ENCODE data around the gene SCAMP5. TPM values are rescaled to one million over a fixed set of nuclear protein-coding genes. Genes with fewer than 3 reads are reported as not detected.

Gene SCAMP5
- total RNA-seq, 1 donor from 2014 or later = 1.3 TPM

DNA sequence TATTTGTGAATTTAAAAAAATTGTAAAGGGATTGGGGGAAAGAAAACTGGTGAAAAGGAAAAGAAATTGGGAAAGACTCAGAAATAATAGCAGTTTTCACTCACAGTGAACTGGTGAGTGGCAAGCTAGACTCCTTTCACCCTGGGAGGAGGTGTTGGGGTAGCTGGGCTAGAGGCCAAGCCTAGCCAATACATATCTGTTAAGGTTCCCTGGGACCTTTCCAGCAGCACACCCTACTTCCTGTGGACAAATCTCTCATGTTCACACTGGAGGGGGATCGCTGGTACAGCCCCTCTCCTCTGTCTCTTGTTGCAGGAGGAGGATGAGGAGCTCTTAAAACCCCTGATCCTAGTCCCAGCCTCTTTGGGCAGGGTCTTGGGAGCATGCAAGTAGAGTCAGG, 35.1 kb upstream of the SCAMP5 start:
- Mint-ChIP-seq H3K4me1 (peaks cover 26% of the 10 kb centered on the region), H3K27ac (no peak overlapping the region), H3K9me3 (no peaks in the 10 kb centered on the region), H3K4me3 (no peak overlapping the region), H3K36me3 (ENCODE audit: low read depth) (peaks cover 2% of the 10 kb centered on the region), H3K27me3 (peaks cover 41% of the 10 kb centered on the region)
- intact Hi-C loops (cut with micrococcal nuclease) = loop anchor here (2.0 kb wide), 1 partner anchor 35 kb away; the partner anchor contains the start of gene SCAMP5
- no peak for DNase-seq

DNA sequence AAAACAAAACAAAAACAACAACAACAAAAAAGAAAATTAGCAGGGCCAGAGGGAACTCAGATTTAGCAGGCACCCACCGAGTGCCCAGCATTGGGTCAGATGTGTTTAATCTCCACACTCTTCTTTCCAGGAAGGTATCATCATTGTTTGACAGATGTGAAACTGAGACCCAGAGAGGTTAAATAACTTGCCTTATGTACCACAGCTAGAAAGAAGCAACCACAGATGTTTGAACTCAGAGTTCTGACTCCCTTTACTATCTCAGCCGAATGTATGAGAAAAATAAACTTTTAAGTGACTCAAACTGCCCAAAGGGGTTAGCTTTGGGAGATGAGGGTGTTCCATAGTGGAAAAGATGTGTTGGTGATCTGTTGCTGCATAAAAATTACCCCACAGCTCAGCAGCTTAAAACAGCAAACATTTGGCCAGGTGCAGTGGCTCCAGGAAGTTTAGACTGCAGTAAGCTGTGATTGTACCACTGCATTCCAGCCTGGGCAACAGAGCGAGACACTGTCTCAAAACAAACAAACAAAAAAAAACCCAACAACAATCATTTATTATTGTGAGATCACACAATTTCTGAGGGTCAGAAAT, 34.3 kb upstream of the SCAMP5 start:
- Mint-ChIP-seq H3K27ac (peak overlapping the region; percentile 82), H3K9me3 (no peaks in the 10 kb centered on the region), H3K4me3 (peak overlapping the region; percentile 16), H3K27me3 (peaks cover 43% of the 10 kb centered on the region), H3K36me3 (ENCODE audit: low read depth) (no peaks in the 10 kb centered on the region), H3K4me1 (peaks cover 24% of the 10 kb centered on the region)
- DNase-seq = no peak
- intact Hi-C loops (cut with micrococcal nuclease) = loop anchor here (1.0 to 2.0 kb wide), 2 partner anchors 23 to 34 kb away; partner anchors contain the start of gene SCAMP5

DNA sequence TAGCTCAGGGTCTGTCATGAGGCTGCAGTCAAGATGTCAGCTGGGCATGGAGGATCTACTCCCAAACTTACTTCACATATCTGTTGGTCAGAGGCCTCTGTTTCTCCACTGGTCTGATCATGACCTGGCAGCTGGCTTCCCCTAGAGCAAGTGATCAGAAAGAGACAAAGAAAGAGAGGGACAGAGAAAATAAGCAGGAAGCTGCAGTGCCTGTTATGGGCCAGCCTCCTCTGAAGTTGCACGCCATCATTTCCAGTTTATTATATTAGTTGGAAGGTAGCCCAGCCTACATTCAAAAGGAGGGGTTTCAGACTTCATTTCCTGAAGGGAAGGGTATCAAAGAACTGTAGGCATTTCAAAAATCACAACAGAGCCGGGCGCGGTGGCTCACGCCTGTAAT, 33.7 kb upstream of the SCAMP5 start:
- intact Hi-C loops (cut with micrococcal nuclease) = loop anchor here (1.0 to 2.0 kb wide), 2 partner anchors 23 to 33 kb away; partner anchors contain the start of gene SCAMP5
- Mint-ChIP-seq H3K9me3 (no peaks in the 10 kb centered on the region), H3K4me3 (no peak overlapping the region), H3K36me3 (ENCODE audit: low read depth) (no peaks in the 10 kb centered on the region), H3K4me1 (peaks cover 24% of the 10 kb centered on the region), H3K27ac (peak overlapping the region; percentile 82), H3K27me3 (peaks cover 43% of the 10 kb centered on the region)
- no peak for DNase-seq

DNA sequence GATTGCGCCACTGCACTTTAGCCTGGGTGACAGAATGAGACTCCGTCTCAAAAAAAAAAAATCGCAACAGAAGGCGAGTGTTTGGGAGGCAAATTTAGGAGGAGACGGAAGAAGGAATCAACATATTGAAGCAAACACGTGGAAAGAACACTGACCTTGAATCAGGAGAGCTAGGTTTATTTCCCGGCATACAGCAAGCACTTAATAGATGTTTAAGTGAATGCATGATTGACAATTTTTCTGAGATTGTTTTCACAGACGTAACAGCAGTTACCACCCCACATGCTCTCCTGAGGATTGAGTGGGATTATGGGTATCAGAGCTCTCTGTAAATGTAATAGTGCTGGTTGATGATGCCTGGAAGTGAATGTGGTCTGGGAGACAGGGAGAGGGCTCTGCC, 33.1 kb upstream of the SCAMP5 start:
- peaks cover 43% of the 10 kb centered on the region for H3K27me3 Mint-ChIP-seq

DNA sequence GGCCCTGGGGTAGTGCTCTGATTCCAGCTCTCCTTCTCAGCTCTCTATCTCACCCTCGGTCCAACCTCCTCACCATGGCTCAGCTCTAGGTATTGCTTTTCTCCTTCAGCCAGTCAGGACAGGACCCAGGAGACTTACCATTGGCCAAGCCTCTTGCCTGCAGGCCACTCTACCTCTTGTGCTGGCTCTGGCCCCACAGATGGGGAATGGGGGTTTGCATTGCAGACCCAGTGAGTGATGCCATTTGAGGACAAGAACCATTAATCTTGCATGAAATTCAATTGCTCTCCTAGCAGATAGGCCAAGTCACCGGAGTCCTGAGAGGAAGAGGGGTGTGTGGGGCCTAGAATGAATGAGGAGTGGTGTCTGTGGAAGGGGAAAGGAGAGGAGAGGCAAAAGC, 32.7 kb upstream of the SCAMP5 start:
- Mint-ChIP-seq H3K9me3 (no peaks in the 10 kb centered on the region), H3K36me3 (ENCODE audit: low read depth) (no peaks in the 10 kb centered on the region), H3K27me3 (peaks cover 39% of the 10 kb centered on the region), H3K4me3 (no peak overlapping the region), H3K27ac (no peak overlapping the region), H3K4me1 (peaks cover 24% of the 10 kb centered on the region)
- intact Hi-C loops (cut with micrococcal nuclease) = no loop called here
- DNase-seq = no peak

More for the DNA sequence above, 33.1 kb upstream of the SCAMP5 start:
- no peak for DNase-seq
- no peaks in the 10 kb centered on the region for H3K36me3 Mint-ChIP-seq (ENCODE audit: low read depth)
- H3K9me3 Mint-ChIP-seq = no peaks in the 10 kb centered on the region
- intact Hi-C loops (cut with micrococcal nuclease) = no loop called here
- H3K4me3 Mint-ChIP-seq = no peak overlapping the region
- peaks cover 24% of the 10 kb centered on the region for H3K4me1 Mint-ChIP-seq
- H3K27ac Mint-ChIP-seq = no peak overlapping the region

DNA sequence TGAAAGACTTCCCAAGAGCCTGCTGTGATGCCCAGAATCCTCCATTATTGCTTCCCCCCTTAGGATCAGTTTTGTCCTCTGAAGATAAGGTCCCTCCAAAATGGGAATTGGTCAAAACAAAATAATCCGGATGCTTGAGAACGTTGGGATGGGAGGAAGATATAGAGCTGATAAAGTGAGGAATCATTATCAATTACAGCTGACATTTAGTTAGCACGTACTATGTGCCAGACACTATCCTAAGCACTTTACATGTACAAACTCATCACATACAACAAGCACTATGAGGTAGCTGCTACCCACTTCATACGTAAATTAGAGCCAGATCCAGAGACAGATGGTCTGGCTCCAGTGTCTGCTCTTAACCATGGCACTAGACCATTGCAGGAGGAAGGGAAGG, 32.1 kb upstream of the SCAMP5 start:
- H3K27ac Mint-ChIP-seq = no peak overlapping the region
- H3K4me1 Mint-ChIP-seq = peaks cover 20% of the 10 kb centered on the region
- intact Hi-C loops (cut with micrococcal nuclease) = no loop called here
- no peaks in the 10 kb centered on the region for H3K9me3 Mint-ChIP-seq
- no peak for DNase-seq
- H3K36me3 Mint-ChIP-seq (ENCODE audit: low read depth) = no peaks in the 10 kb centered on the region
- peaks cover 34% of the 10 kb centered on the region for H3K27me3 Mint-ChIP-seq
- no peak overlapping the region for H3K4me3 Mint-ChIP-seq

DNA sequence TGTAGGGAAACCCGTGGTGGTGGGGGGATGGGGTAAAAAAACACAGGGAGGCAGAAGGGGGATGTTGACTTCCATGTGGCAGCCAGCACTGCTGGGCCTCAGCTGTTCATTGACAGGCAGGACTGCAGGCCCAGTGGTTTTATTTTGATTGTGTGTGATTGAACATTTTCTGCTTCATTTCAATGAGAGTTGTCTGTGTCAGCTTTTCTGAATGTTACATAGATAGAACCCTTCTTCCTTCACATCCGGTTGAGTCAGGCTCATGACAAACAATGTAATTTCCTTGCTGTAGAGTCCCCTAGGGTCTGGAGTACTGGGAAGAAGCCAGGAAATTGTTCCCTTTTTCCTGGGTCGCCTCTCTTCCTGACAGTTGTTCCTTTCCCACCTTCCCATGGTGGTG, 30.6 kb upstream of the SCAMP5 start:
- Mint-ChIP-seq H3K27ac (no peak overlapping the region), H3K9me3 (no peaks in the 10 kb centered on the region), H3K4me1 (peaks cover 10% of the 10 kb centered on the region), H3K27me3 (peaks cover 19% of the 10 kb centered on the region), H3K4me3 (no peak overlapping the region), H3K36me3 (ENCODE audit: low read depth) (no peaks in the 10 kb centered on the region)
- DNase-seq = no peak
- intact Hi-C loops (cut with micrococcal nuclease) = no loop called here

DNA sequence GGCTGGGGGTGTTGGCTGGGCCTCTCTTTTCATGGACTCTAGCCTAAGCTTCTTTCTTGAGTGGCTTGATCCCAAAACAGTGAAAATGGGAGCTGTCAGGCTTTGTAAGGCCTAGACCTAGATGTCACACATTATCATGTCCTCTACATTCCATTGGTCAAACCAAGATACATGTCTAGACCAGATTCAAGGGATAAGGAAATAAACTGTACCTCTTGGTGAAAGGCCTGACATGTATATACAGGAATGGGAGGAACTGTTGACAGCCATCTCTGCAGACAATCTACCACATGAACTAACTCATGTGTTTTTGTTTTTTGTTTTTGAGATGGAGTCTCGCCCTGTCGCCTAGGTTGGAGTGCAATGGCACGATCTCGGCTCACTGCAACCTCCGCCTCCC, 27.7 kb upstream of the SCAMP5 start:
- Mint-ChIP-seq H3K27me3 (peaks cover 6% of the 10 kb centered on the region), H3K9me3 (no peaks in the 10 kb centered on the region), H3K4me1 (no peaks in the 10 kb centered on the region), H3K36me3 (ENCODE audit: low read depth) (no peaks in the 10 kb centered on the region), H3K4me3 (no peak overlapping the region), H3K27ac (no peak overlapping the region)
- DNase-seq = no peak
- intact Hi-C loops (cut with micrococcal nuclease) = no loop called here

DNA sequence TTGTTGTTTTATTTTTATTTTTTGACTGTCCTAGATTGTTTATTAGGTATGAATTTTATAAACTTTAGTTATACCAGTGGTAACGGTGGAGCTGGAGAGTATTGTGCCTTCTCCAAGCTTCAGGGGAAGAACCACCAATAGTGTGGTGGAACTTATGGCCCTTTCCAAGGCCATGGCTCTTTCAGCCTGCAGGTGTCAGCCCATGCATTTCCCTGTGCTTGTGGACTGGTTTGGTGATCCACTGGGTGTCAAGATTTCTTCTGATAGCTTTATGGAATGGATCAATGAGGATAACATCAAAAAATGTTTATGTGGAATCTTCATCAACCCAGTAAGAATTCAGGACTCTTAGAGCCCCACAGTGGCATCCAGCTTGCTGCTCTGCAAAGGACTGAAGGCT, 19.2 kb upstream of the SCAMP5 start:
- peaks cover 13% of the 10 kb centered on the region for H3K4me1 Mint-ChIP-seq
- DNase-seq = no peak
- H3K27ac Mint-ChIP-seq = no peak overlapping the region
- no peaks in the 10 kb centered on the region for H3K36me3 Mint-ChIP-seq (ENCODE audit: low read depth)
- intact Hi-C loops (cut with micrococcal nuclease) = no loop called here
- no peak overlapping the region for H3K4me3 Mint-ChIP-seq
- H3K27me3 Mint-ChIP-seq = peaks cover 13% of the 10 kb centered on the region
- no peaks in the 10 kb centered on the region for H3K9me3 Mint-ChIP-seq

DNA sequence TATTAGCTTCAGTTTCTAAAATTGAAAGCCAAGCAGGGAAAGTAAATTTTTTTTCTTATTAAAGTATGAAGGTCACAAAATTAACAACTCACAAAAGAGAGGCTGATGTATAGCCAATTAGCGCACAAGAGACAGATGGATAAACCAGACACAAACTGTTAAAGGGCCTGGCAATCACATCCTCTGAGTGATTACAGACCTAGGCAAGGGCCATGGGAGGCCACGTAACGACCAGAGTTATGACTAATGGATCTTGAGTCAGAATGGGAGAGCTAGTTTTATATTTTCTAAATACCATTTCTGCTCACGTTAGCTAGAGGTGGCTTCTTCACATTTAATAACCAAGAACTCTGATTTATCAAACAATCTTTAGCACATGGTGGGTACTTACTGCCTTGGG, 17.8 kb upstream of the SCAMP5 start:
- peaks cover 13% of the 10 kb centered on the region for H3K27me3 Mint-ChIP-seq
- intact Hi-C loops (cut with micrococcal nuclease) = no loop called here

DNA sequence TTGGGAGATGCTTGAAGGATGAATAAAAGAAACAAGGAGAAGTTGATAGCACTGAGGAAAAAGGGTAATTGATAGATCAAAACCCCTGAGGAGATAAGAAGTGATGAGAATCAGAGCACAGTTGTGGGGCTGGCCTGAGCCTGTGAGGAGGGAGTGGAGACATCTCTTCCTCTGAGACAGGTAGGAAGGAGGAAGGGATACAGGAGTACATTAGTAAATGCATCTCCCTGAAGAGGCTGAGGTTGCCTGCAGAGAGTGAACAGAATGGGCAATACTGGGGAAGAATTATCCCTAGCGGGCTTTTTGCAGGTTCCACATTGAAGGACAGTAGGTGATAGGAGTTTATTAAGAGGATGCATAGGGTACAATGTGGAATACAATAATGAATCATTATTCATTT, 17.3 kb upstream of the SCAMP5 start:
- H3K9me3 Mint-ChIP-seq = no peaks in the 10 kb centered on the region
- peak overlapping the region; percentile 67 for H3K27ac Mint-ChIP-seq
- no peaks in the 10 kb centered on the region for H3K36me3 Mint-ChIP-seq (ENCODE audit: low read depth)
- peaks cover 8% of the 10 kb centered on the region for H3K27me3 Mint-ChIP-seq
- H3K4me1 Mint-ChIP-seq = peaks cover 13% of the 10 kb centered on the region
- intact Hi-C loops (cut with micrococcal nuclease) = loop anchor here (1.0 kb wide), 1 partner anchor 19 kb away; no protein-coding TSS in a partner anchor
- H3K4me3 Mint-ChIP-seq = no peak overlapping the region
- no peak for DNase-seq

More for the DNA sequence above, 17.8 kb upstream of the SCAMP5 start:
- Mint-ChIP-seq H3K27ac (peak overlapping the region; percentile 67), H3K4me3 (no peak overlapping the region), H3K36me3 (ENCODE audit: low read depth) (no peaks in the 10 kb centered on the region), H3K4me1 (peaks cover 13% of the 10 kb centered on the region), H3K9me3 (no peaks in the 10 kb centered on the region)
- no peak for DNase-seq

DNA sequence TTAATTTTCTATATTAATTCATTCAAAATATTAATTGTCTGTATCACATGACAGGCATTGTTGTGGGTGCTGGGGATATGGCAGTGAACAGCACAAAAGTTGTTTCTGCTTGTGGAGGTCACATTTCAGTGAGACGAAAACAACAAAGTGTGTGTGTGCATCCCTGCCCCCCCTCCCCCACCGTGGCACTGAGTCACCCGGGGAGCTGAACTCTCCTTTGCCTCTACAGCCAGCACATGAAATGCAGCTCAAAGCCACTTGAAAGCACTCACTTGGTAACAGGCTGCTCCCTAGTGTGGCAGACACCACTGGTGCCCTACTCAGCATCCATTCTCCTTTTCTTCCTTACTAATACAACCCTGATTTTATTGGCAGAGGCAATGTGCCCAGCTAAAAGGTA, 16.9 kb upstream of the SCAMP5 start:
- DNase-seq = no peak
- intact Hi-C loops (cut with micrococcal nuclease) = loop anchor here (1.0 kb wide), 1 partner anchor 19 kb away; no protein-coding TSS in a partner anchor
- Mint-ChIP-seq H3K27me3 (peaks cover 8% of the 10 kb centered on the region), H3K9me3 (no peaks in the 10 kb centered on the region), H3K4me1 (peaks cover 13% of the 10 kb centered on the region), H3K27ac (no peak overlapping the region), H3K36me3 (ENCODE audit: low read depth) (no peaks in the 10 kb centered on the region), H3K4me3 (no peak overlapping the region)

DNA sequence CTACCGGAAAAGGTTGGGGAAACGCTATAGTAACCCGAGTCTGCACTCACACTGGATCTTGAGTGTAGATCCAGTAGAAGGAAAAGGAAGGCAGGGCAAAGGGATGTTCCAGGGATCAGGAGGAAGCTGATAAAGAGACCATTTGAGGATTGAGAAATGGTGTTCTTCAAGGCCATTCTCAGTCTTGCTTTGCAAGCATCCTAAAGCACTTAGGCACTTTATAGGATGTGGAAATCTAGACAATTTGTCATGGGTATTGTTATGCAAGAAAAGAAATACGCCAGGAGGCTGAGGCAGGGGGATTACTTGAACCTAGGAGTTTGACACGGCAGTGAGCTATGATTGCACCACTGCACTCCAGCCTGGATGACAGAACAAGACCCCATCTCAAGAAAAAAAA, 13.2 kb upstream of the SCAMP5 start:
- intact Hi-C loops (cut with micrococcal nuclease) = no loop called here

DNA sequence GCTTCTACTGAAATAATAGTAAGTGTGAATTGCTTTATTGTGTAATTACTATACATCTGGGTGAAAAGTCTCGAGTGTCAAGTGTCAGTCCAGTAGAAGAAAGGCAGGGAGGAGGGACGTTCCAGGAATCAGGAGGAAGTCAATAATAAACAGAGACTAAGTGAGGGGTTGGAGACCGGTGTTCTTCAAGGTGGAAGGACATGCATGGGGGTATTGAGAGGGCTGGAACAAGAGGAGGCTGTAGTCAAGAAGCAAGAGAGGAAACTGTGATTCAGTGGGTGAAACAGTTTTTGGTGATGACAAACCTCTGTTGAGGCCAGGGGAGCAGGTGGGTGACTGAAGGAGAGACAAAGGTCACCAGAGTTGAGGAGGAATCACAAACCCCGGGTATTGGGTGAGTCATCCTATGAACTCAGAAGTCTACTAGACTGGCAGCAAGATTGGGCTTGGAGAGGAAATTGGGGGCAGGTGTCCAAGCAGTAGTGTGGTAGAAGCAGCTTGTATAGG, 11.6 kb upstream of the SCAMP5 start:
- Mint-ChIP-seq H3K27ac (peak overlapping the region; percentile 67), H3K4me1 (peaks cover 7% of the 10 kb centered on the region), H3K36me3 (ENCODE audit: low read depth) (no peaks in the 10 kb centered on the region), H3K4me3 (peak overlapping the region; percentile 5), H3K27me3 (peaks cover 10% of the 10 kb centered on the region), H3K9me3 (no peaks in the 10 kb centered on the region)
- intact Hi-C loops (cut with micrococcal nuclease) = loop anchor here (1.0 kb wide), 2 partner anchors 12 to 22 kb away; partner anchors contain the start of gene SCAMP5
- peak; percentile 67 for DNase-seq

More for the DNA sequence above, 13.2 kb upstream of the SCAMP5 start:
- H3K9me3 Mint-ChIP-seq = no peaks in the 10 kb centered on the region
- no peak for DNase-seq
- peaks cover 20% of the 10 kb centered on the region for H3K4me1 Mint-ChIP-seq
- no peaks in the 10 kb centered on the region for H3K36me3 Mint-ChIP-seq (ENCODE audit: low read depth)
- no peak overlapping the region for H3K27ac Mint-ChIP-seq
- no peak overlapping the region for H3K4me3 Mint-ChIP-seq
- H3K27me3 Mint-ChIP-seq = peaks cover 10% of the 10 kb centered on the region
